KMS-11 (cell line): Measurements from ENCODE around the gene NPLOC4.
"Not testable (repeated sequence)": the region's sequence is repeated elsewhere in the genome, so short reads cannot be mapped to it uniquely, and the experiment has no call there.

Experiments
- H2AFZ ChIP-seq: fragments of 200-600 bp; sonication (generic); 2 replicates; pipeline ENCODE4 v1.6.1; 2016; ENCODE audit warnings: antibody characterized with exemption, mixed run types, low read depth
- H3K27ac ChIP-seq: fragments of 200-600 bp; sonication (generic); 2 replicates; pipeline ENCODE4 v1.6.1; 2016; ENCODE audit warnings: mild to moderate bottlenecking, mixed run types
- H3K27me3 ChIP-seq: fragments of 200-600 bp; sonication (generic); 2 replicates; pipeline ENCODE4 v1.6.1; 2017; ENCODE audit warnings: mild to moderate bottlenecking, low read depth, mixed run types, moderate library complexity; ENCODE audit not compliant: insufficient read depth
- H3K36me3 ChIP-seq: fragments of 200-600 bp; sonication (generic); 2 replicates; pipeline ENCODE4 v1.6.1; 2017; ENCODE audit warnings: mild to moderate bottlenecking, mixed run types; ENCODE audit not compliant: insufficient read depth
- H3K4me1 ChIP-seq: fragments of 200-600 bp; sonication (generic); 2 replicates; pipeline ENCODE4 v1.6.1; 2016; ENCODE audit warnings: mild to moderate bottlenecking, low read depth, mixed run types; ENCODE audit not compliant: poor library complexity, severe bottlenecking
- H3K4me2 ChIP-seq: fragments of 200-600 bp; sonication (generic); 2 replicates; pipeline ENCODE4 v1.7.0; 2016; ENCODE audit warnings: mild to moderate bottlenecking, mixed run types
- H3K4me3 ChIP-seq: fragments of 200-600 bp; sonication (generic); IDR thresholded peaks from 2 replicates; pipeline ENCODE4 v1.6.1; 2017; ENCODE audit warnings: low read depth, low read length, mixed read lengths; ENCODE audit not compliant: insufficient read depth
- H3K79me2 ChIP-seq: fragments of 200-600 bp; sonication (generic); 2 replicates; pipeline ENCODE4 v1.6.1; 2016; ENCODE audit warnings: low read depth, mixed run types; ENCODE audit not compliant: insufficient read depth
- H3K9ac ChIP-seq: fragments of 200-600 bp; sonication (generic); 2 replicates; pipeline ENCODE4 v1.6.1; 2016; ENCODE audit warnings: mild to moderate bottlenecking, mixed run types
- H4K20me1 ChIP-seq: fragments of 200-600 bp; sonication (generic); 2 replicates; pipeline ENCODE4 v1.6.1; 2016; ENCODE audit warnings: mild to moderate bottlenecking, mixed run types; ENCODE audit not compliant: insufficient read depth
- TF ChIP-seq, protein P1 (sequence below): fragments of 200-600 bp; sonication (generic); conservative IDR thresholded peaks from 2 replicates; pipeline ENCODE4 v1.6.1; 2017; ENCODE audit warnings: low read depth, mild to moderate bottlenecking, antibody characterized with exemption, low read length, moderate library complexity, mixed read lengths

NPLOC4 gene

DNA sequence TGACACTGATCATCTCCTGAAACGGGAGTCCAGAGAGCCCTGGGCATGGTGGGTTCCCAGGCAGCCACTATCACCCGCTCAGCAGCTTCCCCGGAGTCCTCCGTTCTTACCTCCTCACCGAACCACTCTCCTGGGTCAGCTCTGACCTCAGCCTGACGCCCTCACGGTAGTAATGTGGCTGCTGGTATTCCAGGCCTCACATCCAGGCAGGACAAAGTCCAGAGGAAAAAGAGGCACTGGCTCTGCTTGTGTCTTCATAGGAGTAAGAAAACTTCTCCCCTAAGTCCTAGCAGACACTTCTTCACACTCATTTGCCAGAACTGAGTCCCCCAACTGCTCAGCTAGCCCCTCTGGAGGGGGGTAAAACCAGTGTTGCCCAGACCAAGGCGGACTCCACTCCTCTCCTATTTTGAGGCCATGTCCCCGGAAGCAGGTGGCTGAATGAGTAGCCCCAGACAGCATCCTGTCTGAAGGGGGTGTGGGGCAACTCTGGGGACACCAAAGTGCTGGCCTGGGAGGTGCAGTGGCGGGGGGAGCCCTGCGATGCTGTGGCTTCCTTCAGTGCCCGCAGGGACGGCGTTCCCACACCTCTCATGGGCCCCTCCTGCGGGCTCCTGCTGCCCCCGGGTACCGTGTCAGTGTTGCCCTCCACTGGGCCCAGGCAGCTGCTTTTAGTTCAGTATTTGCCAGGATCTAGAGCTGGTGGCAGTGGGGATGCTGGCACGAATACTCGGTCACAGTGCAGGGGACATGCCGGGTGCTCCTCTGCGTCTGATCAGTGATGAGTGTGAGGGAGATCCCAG is 103.4 kb downstream of the NPLOC4 start:
- no peak overlapping the region for H3K4me3 ChIP-seq
- H4K20me1 ChIP-seq, result no peaks in the 10 kb centered on the region
- no peak overlapping the region for H3K9ac ChIP-seq
- H3K79me2 ChIP-seq, result no peaks in the 10 kb centered on the region
- H3K27ac ChIP-seq, result no peak overlapping the region
- no peaks in the 10 kb centered on the region for H3K4me1 ChIP-seq
- TF ChIP-seq, protein P1, sequence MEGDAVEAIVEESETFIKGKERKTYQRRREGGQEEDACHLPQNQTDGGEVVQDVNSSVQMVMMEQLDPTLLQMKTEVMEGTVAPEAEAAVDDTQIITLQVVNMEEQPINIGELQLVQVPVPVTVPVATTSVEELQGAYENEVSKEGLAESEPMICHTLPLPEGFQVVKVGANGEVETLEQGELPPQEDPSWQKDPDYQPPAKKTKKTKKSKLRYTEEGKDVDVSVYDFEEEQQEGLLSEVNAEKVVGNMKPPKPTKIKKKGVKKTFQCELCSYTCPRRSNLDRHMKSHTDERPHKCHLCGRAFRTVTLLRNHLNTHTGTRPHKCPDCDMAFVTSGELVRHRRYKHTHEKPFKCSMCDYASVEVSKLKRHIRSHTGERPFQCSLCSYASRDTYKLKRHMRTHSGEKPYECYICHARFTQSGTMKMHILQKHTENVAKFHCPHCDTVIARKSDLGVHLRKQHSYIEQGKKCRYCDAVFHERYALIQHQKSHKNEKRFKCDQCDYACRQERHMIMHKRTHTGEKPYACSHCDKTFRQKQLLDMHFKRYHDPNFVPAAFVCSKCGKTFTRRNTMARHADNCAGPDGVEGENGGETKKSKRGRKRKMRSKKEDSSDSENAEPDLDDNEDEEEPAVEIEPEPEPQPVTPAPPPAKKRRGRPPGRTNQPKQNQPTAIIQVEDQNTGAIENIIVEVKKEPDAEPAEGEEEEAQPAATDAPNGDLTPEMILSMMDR, result no peak
- H3K36me3 ChIP-seq, result no peaks in the 10 kb centered on the region
- no peak overlapping the region for H3K4me2 ChIP-seq
- H3K27me3 ChIP-seq, result peaks cover 15% of the 10 kb centered on the region; the same call in 1 of the 2 replicates
- no peak overlapping the region for H2AFZ ChIP-seq

DNA sequence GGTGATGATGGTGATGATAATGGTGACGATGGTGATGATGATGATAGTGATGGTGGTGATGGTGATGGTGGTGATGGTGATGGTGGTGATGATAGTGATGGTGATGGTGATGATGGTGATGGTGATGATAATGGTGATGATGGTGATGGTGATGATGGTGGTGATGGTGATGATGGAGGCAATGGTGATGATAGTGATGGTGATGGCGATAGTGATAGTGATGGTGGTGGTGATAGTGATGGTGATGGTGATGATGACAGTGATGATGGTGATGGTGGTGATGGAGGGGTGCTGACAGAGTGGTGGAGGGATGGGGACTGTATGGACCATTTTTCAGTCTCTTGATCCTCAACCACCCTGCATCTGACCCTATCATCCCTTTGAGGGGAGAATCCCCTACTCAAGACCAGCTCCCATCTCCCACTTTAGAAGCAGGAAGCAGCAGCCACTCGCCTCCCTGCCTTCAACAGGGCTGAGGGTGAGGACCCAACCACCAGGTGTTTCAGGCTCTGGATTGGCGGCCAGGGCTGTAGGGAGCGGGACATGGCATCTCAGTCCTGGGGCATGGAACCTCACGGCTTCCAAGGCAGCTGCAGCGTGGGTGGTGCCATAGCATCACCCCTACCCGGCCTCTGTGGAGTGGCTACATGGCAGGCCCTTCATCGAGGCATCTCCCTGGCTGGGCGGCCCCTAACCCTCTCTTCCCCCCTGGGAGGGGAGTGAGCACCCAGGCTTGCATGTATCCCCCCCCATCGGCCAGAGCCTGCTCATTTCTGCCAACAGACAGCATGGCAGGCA is 104.2 kb downstream of the NPLOC4 start:
- H3K27me3 ChIP-seq, result peaks cover 23% of the 10 kb centered on the region; the same call in 1 of the 2 replicates
- H3K36me3 ChIP-seq, result no peaks in the 10 kb centered on the region
- H3K4me1 ChIP-seq, result no peaks in the 10 kb centered on the region
- H4K20me1 ChIP-seq, result no peaks in the 10 kb centered on the region
- no peaks in the 10 kb centered on the region for H3K79me2 ChIP-seq
- no peak overlapping the region for H3K4me2 ChIP-seq
- TF ChIP-seq, protein P1, result no peak
- H3K27ac ChIP-seq, result no peak overlapping the region
- no peak overlapping the region for H3K4me3 ChIP-seq
- H2AFZ ChIP-seq, result no peak overlapping the region
- H3K9ac ChIP-seq, result no peak overlapping the region

DNA sequence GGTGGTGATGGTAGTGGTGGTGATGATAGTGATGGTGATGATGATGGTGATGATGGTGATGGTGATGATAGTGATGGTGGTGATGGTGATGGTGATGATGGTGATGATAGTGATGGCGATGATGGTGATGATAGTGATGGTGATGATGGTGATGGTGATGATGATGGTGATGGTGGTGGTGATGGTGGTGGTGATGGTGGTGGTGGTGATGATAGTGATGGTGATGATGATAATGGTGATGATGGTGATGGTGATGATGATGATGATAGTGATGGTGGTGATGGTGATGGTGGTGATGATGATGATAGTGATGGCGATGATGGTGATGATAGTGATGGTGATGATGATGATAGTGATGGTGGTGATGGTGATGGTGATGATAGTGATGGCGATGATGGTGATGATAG is 104.9 kb downstream of the NPLOC4 start:
- not testable (repeated sequence) for H3K79me2 ChIP-seq, H3K4me2 ChIP-seq, H3K4me1 ChIP-seq, H2AFZ ChIP-seq, H3K4me3 ChIP-seq, H3K36me3 ChIP-seq, H3K9ac ChIP-seq, H4K20me1 ChIP-seq, H3K27ac ChIP-seq
- peaks cover 30% of the 10 kb centered on the region for H3K27me3 ChIP-seq

DNA sequence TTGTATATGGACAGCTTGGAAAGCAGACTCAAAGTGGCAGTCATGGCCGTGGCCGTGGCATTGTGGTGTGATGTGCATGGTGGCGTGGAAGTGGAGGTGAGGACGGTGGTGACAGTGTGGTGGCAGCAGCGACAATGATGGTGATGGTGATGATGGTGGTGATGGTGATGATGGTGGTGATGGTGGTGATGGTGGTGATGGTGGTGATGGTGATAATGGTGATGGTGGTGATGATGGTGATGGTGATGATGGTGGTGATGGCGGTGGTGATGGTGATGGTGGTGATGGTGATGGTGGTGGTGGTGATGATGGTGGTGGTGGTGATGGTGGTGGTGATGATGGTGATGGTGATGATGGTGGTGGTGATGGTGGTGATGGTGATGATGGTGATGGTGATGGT is 105.9 kb downstream of the NPLOC4 start:
- H3K4me1 ChIP-seq, H3K79me2 ChIP-seq, H2AFZ ChIP-seq, H3K4me2 ChIP-seq, H3K36me3 ChIP-seq, H3K9ac ChIP-seq, H3K27ac ChIP-seq, H4K20me1 ChIP-seq, H3K4me3 ChIP-seq: not testable (repeated sequence)
- peaks cover 40% of the 10 kb centered on the region for H3K27me3 ChIP-seq

DNA sequence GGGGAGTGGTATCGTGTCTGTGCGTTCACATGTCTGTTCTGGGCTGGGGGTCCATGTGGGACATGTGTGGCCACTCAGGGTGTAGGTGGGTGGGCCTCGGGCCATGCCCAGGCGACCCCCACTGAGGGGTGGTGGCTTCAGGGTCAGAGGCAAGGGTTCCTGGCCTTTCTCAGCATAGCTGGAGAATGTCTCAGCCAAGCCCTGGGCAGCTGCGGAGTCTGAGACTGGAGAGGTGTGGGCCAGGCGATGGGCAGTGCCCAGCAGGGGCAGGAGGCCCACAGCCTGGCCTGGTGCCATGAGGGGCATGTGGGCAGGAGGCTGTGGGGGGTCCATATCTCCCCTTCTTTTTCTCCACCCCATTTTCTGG is 107.5 kb downstream of the NPLOC4 start:
- H3K4me2 ChIP-seq, result no peak overlapping the region
- H3K4me3 ChIP-seq, result no peak overlapping the region
- no peaks in the 10 kb centered on the region for H3K4me1 ChIP-seq
- peaks cover 54% of the 10 kb centered on the region for H3K27me3 ChIP-seq
- TF ChIP-seq, protein P1, result no peak
- no peaks in the 10 kb centered on the region for H3K79me2 ChIP-seq
- no peaks in the 10 kb centered on the region for H4K20me1 ChIP-seq
- no peak overlapping the region for H3K9ac ChIP-seq
- no peaks in the 10 kb centered on the region for H3K36me3 ChIP-seq
- H3K27ac ChIP-seq, result no peak overlapping the region
- H2AFZ ChIP-seq, result no peak overlapping the region
